ENCODE results near the gene TAS2R10. TPM values are rescaled to one million over a fixed set of nuclear protein-coding genes. Genes with fewer than 3 reads are reported as not detected.

TAS2R10 gene
- total RNA-seq, 1 experiment from 2014 or later, result 1.1 TPM

GRCh38 chr12:10863512-10864218 is 37.5 kb upstream of the TAS2R10 start:
- peaks cover 3% of the 10 kb centered on the region for H3K9me3 ChIP-seq (ENCODE audit: low read depth, low read length, poor library complexity, severe bottlenecking)
- CTCF ChIA-PET, result no interaction called here
- H3K27me3 ChIP-seq (replicated peaks; ENCODE audit: insufficient read depth, low read depth, low read length, poor library complexity), result no peaks in the 10 kb centered on the region
- TF ChIP-seq EZH2 (IDR thresholded peaks at IDR 0.05; ENCODE audit: borderline replicate concordance, low read depth, low read length, poor library complexity, severe bottlenecking) (no peak), CTCF (conservative IDR thresholded peaks at IDR 0.05; ENCODE audit: low read depth, low read length) (no peak)
- BruUV-seq (replicated peaks), result no TSS peak
- POLR2A ChIA-PET (ENCODE audit: low non-redundant PET), result no interaction called here
- no peak for DNase-seq (ENCODE audit: low spot score)
- no peaks in the 10 kb centered on the region for H3K4me1 ChIP-seq (ENCODE audit: insufficient read depth, low read length, poor library complexity, severe bottlenecking)
- H3K27ac ChIP-seq (ENCODE audit: low read depth, low read length, poor library complexity, severe bottlenecking), result no peak overlapping the region
- no peak overlapping the region for H3K4me3 ChIP-seq (ENCODE audit: low read depth, low read length, poor library complexity, severe bottlenecking)
- H3K36me3 ChIP-seq (ENCODE audit: insufficient read depth, low read length, poor library complexity, severe bottlenecking), result no peaks in the 10 kb centered on the region
- intact Hi-C loops (cut with micrococcal nuclease; ENCODE audit: unreplicated experiment), result no loop called here

GRCh38 chr12:10861366-10861765 is 35.2 kb upstream of the TAS2R10 start:
- ChIA-PET CTCF (no interaction called here), POLR2A (ENCODE audit: low non-redundant PET) (no interaction called here)
- Histone ChIP-seq H3K27me3 (replicated peaks; ENCODE audit: insufficient read depth, low read depth, low read length, poor library complexity) (no peaks in the 10 kb centered on the region), H3K4me1 (ENCODE audit: insufficient read depth, low read length, poor library complexity, severe bottlenecking) (no peaks in the 10 kb centered on the region), H3K9me3 (ENCODE audit: low read depth, low read length, poor library complexity, severe bottlenecking) (peaks cover 3% of the 10 kb centered on the region), H3K4me3 (ENCODE audit: low read depth, low read length, poor library complexity, severe bottlenecking) (no peak overlapping the region), H3K27ac (ENCODE audit: low read depth, low read length, poor library complexity, severe bottlenecking) (no peak overlapping the region), H3K36me3 (ENCODE audit: insufficient read depth, low read length, poor library complexity, severe bottlenecking) (no peaks in the 10 kb centered on the region)
- no TSS peak for BruUV-seq (replicated peaks)
- no peak for DNase-seq (ENCODE audit: low spot score)
- intact Hi-C loops (cut with micrococcal nuclease; ENCODE audit: unreplicated experiment), result no loop called here
- TF ChIP-seq CTCF (conservative IDR thresholded peaks at IDR 0.05; ENCODE audit: low read depth, low read length), result no peak
- no peak for TF ChIP-seq EZH2 (IDR thresholded peaks at IDR 0.05; ENCODE audit: borderline replicate concordance, low read depth, low read length, poor library complexity, severe bottlenecking)

GRCh38 chr12:10855807-10856206 is 29.6 kb upstream of the TAS2R10 start:
- TF ChIP-seq EZH2 (IDR thresholded peaks at IDR 0.05; ENCODE audit: borderline replicate concordance, low read depth, low read length, poor library complexity, severe bottlenecking) (no peak), CTCF (conservative IDR thresholded peaks at IDR 0.05; ENCODE audit: low read depth, low read length) (no peak)
- Histone ChIP-seq H3K9me3 (ENCODE audit: low read depth, low read length, poor library complexity, severe bottlenecking) (peaks cover 4% of the 10 kb centered on the region), H3K36me3 (ENCODE audit: insufficient read depth, low read length, poor library complexity, severe bottlenecking) (no peaks in the 10 kb centered on the region), H3K4me3 (ENCODE audit: low read depth, low read length, poor library complexity, severe bottlenecking) (no peak overlapping the region), H3K4me1 (ENCODE audit: insufficient read depth, low read length, poor library complexity, severe bottlenecking) (no peaks in the 10 kb centered on the region), H3K27me3 (replicated peaks; ENCODE audit: insufficient read depth, low read depth, low read length, poor library complexity) (no peaks in the 10 kb centered on the region), H3K27ac (ENCODE audit: low read depth, low read length, poor library complexity, severe bottlenecking) (no peak overlapping the region)
- ChIA-PET CTCF (no interaction called here), POLR2A (ENCODE audit: low non-redundant PET) (no interaction called here)
- intact Hi-C loops (cut with micrococcal nuclease; ENCODE audit: unreplicated experiment), result no loop called here
- no TSS peak for BruUV-seq (replicated peaks)
- no peak for DNase-seq (ENCODE audit: low spot score)
